DMS53 treated with DMSO at 0.1 percent for 48 hours (cell line): ENCODE measurements around the gene NFX1.
"Not testable (repeated sequence)": the region's sequence is repeated elsewhere in the genome, so short reads cannot be mapped to it uniquely, and the experiment has no call there.

ENCODE experiments used
- DNase-seq: peaks from one replicate; lab custom pipeline; 2025; ENCODE audit not compliant: unreplicated experiment; lab: John Stamatoyannopoulos, UW

NFX1 gene

GRCh38 chr9:33307067-33307466 is 16.8 kb downstream of the NFX1 start:
- no peak for DNase-seq

GRCh38 chr9:33309903-33310302 is 19.6 kb downstream of the NFX1 start:
- DNase-seq = no peak

- no peak for DNase-seq
Measured at GRCh38 chr9:33310748-33311147, 20.4 kb downstream of the NFX1 start.

GRCh38 chr9:33311953-33312352 is 21.6 kb downstream of the NFX1 start:
- DNase-seq = no peak

- no peak for DNase-seq
Measured at GRCh38 chr9:33315371-33315770, 25.1 kb downstream of the NFX1 start.

- DNase-seq = not testable (repeated sequence)
Measured at GRCh38 chr9:33317136-33317535, 26.8 kb downstream of the NFX1 start.

- DNase-seq = no peak
Measured at GRCh38 chr9:33318225-33318624, 27.9 kb downstream of the NFX1 start.

GRCh38 chr9:33318781-33319180 is 28.5 kb downstream of the NFX1 start:
- DNase-seq = no peak

- DNase-seq = no peak
Measured at GRCh38 chr9:33320230-33320567, 29.9 kb downstream of the NFX1 start.

- DNase-seq = no peak
Measured at GRCh38 chr9:33320568-33321261, 30.4 kb downstream of the NFX1 start.

- DNase-seq = no peak
Measured at GRCh38 chr9:33329117-33329563, 38.8 kb downstream of the NFX1 start.

- no peak for DNase-seq
Measured at GRCh38 chr9:33329979-33330378, 39.7 kb downstream of the NFX1 start.

GRCh38 chr9:33331377-33331891 is 41.1 kb downstream of the NFX1 start:
- no peak for DNase-seq

- no peak for DNase-seq
Measured at GRCh38 chr9:33332011-33332410, 41.7 kb downstream of the NFX1 start.

- not testable (repeated sequence) for DNase-seq
Measured at GRCh38 chr9:33332956-33333355, 42.6 kb downstream of the NFX1 start.

GRCh38 chr9:33340186-33340585 is 49.9 kb downstream of the NFX1 start:
- no peak for DNase-seq

- no peak for DNase-seq
Measured at GRCh38 chr9:33341182-33341581, 50.9 kb downstream of the NFX1 start.

GRCh38 chr9:33344145-33344544 is 53.8 kb downstream of the NFX1 start:
- DNase-seq = no peak

GRCh38 chr9:33346564-33346963 is 56.2 kb downstream of the NFX1 start:
- DNase-seq = no peak

- no peak for DNase-seq
Measured at GRCh38 chr9:33348998-33349397, 58.7 kb downstream of the NFX1 start.

- DNase-seq = no peak
Measured at GRCh38 chr9:33349743-33350142, 59.4 kb downstream of the NFX1 start.

- no peak for DNase-seq
Measured at GRCh38 chr9:33350310-33350709, 60.0 kb downstream of the NFX1 start.

GRCh38 chr9:33351547-33351946 is 61.2 kb downstream of the NFX1 start:
- no peak for DNase-seq
